Measurements from ENCODE around the gene SLC41A2. TPM values are rescaled to one million over a fixed set of nuclear protein-coding genes. Genes with fewer than 3 reads are reported as not detected.

SLC41A2 gene
- total and polyA plus RNA-seq, 10 of the 15 experiments (the other 5 are each of a cell fraction or from before 2014, with no cell fraction given) = 3.5 to 19.0 (median 11.3) TPM

DNA sequence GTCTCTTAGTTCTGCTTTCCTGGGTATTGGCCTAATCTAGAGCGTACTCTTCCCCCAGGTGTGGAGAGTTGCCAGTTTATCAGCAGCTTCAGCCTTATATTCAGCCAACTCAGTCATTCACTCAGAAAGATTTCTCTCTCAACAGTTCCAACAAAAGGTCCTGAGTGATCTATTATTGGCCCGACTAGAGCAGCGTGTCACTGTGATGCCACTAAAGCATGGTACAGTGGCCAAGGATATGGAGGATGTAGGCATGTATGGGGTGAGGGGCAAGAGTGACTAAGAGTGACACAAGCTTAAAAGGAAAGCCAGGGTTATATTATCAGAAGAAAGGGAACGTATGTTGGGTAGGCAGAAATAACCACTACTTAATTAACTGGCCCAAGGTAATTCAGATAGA, 32.9 kb upstream of the SLC41A2 start:
- 80% methylated on average over 4 of the region's 4 CpGs for WGBS (ENCODE audit: insufficient coverage, insufficient replicate concordance, low lambda C conversion rate, missing lambda C conversion rate)

More for the DNA sequence above, 32.9 kb upstream of the SLC41A2 start:
- Histone ChIP-seq H3K79me2 (ENCODE audit: control insufficient read depth, insufficient read depth, low read length) (peaks cover 44% of the 10 kb centered on the region), H3K27me3 (replicated peaks in 1 of 2; ENCODE audit: control insufficient read depth in 2 of 2, insufficient read depth in 2 of 2, low read length in 1 of 2) (no peaks in the 10 kb centered on the region), H3K9me3 (replicated peaks; ENCODE audit: control insufficient read depth, insufficient read depth, low read length) (peaks cover 6% of the 10 kb centered on the region; the same call in 2 of the 3 replicates), H3K4me3 (no peak overlapping the region), H3K4me2 (ENCODE audit: control insufficient read depth, insufficient read depth) (peak overlapping the region; percentile 38; the same call in 1 of the 2 replicates), H3K4me1 (ENCODE audit: control insufficient read depth, insufficient read depth, low read length) (peaks cover 5% of the 10 kb centered on the region; the same call in 1 of the 2 replicates), H4K20me1 (ENCODE audit: control insufficient read depth, insufficient read depth) (no peaks in the 10 kb centered on the region), H3K27ac (ENCODE audit: control insufficient read depth, insufficient read depth) (no peak overlapping the region), H3K9ac (ENCODE audit: control insufficient read depth, insufficient read depth, low read length) (no peak overlapping the region), H3K36me3 (ENCODE audit: control insufficient read depth in 2 of 2, insufficient read depth in 2 of 2, low read length in 1 of 2) (peaks cover 2 to 23% of the 10 kb centered on the region in 2 experiments; a peak in 3 of 4 replicates), H2AFZ (ENCODE audit: control insufficient read depth, low read depth, low read length) (no peak overlapping the region)
- ATAC-seq = no peak
- SMC1A ChIA-PET (ENCODE audit: uncharacterized antibody, unreplicated experiment) = interaction anchor here (0.6 to 1.0 kb wide), 2 partner anchors 12 to 157 kb away, joined by 3 to 4 read pairs; no protein-coding TSS in a partner anchor
- no TSS peak for BruUV-seq (replicated peaks)
- CTCF ChIA-PET = interaction anchor here (1.4 kb wide), 1 partner anchor 32 kb away, joined by 3 read pairs; no protein-coding TSS in a partner anchor
- in situ Hi-C loops (cut with MboI) = no loop called here
- DNase-seq (ENCODE audit: low read depth, low spot score) = no peak
- RAD21 ChIA-PET (ENCODE audit: unreplicated experiment) = interaction anchor here (0.5 kb wide), 1 partner anchor 105 kb away, joined by 3 read pairs; no protein-coding TSS in a partner anchor
- POLR2A ChIA-PET = no interaction called here
- no peak for FAIRE-seq
- TF ChIP-seq CHD2 (IDR thresholded peaks at IDR 0.05; ENCODE audit: borderline replicate concordance, low read depth, low read length) (no peak), CBX3 (IDR thresholded peaks at IDR 0.05; ENCODE audit: borderline replicate concordance, low read depth) (no peak), NFYB (IDR thresholded peaks at IDR 0.05; ENCODE audit: insufficient read depth, low read depth, low read length) (no peak), KDM1A (IDR thresholded peaks at IDR 0.05; ENCODE audit: borderline replicate concordance) (no peak), BCL11A (IDR thresholded peaks at IDR 0.05; ENCODE audit: low read depth, low read length) (no peak), CBFB (IDR thresholded peaks at IDR 0.05; ENCODE audit: low read depth) (no peak), RFX5 (IDR thresholded peaks at IDR 0.05; ENCODE audit: low read depth, low read length) (no peak), ESRRA (IDR thresholded peaks at IDR 0.05; ENCODE audit: low read length) (no peak), YY1 (IDR thresholded peaks at IDR 0.05; ENCODE audit: low read depth, low read length) (no peak), POLR2AphosphoS5 (IDR thresholded peaks at IDR 0.05; ENCODE audit: low read length) (no peak), SMARCA5 (IDR thresholded peaks at IDR 0.05) (no peak), FOXM1 (IDR thresholded peaks at IDR 0.05; ENCODE audit: low read depth, low read length) (no peak), ATF7 (IDR thresholded peaks at IDR 0.05; ENCODE audit: low read depth) (no peak), SIN3A (IDR thresholded peaks at IDR 0.05; ENCODE audit: low read depth, low read length) (no peak), CHD4 (IDR thresholded peaks at IDR 0.05) (no peak)
- TF ChIP-seq, protein P1, sequence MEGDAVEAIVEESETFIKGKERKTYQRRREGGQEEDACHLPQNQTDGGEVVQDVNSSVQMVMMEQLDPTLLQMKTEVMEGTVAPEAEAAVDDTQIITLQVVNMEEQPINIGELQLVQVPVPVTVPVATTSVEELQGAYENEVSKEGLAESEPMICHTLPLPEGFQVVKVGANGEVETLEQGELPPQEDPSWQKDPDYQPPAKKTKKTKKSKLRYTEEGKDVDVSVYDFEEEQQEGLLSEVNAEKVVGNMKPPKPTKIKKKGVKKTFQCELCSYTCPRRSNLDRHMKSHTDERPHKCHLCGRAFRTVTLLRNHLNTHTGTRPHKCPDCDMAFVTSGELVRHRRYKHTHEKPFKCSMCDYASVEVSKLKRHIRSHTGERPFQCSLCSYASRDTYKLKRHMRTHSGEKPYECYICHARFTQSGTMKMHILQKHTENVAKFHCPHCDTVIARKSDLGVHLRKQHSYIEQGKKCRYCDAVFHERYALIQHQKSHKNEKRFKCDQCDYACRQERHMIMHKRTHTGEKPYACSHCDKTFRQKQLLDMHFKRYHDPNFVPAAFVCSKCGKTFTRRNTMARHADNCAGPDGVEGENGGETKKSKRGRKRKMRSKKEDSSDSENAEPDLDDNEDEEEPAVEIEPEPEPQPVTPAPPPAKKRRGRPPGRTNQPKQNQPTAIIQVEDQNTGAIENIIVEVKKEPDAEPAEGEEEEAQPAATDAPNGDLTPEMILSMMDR (IDR thresholded peaks at IDR 0.05 in 2 of 3, conservative IDR thresholded peaks at IDR 0.05 in 1 of 3; ENCODE audit: control insufficient read depth in 2 of 3, extremely low read depth in 1 of 3, insufficient read depth in 1 of 3, low read depth in 3 of 3, low read length in 3 of 3) = no peak
- TF ChIP-seq, protein P2, sequence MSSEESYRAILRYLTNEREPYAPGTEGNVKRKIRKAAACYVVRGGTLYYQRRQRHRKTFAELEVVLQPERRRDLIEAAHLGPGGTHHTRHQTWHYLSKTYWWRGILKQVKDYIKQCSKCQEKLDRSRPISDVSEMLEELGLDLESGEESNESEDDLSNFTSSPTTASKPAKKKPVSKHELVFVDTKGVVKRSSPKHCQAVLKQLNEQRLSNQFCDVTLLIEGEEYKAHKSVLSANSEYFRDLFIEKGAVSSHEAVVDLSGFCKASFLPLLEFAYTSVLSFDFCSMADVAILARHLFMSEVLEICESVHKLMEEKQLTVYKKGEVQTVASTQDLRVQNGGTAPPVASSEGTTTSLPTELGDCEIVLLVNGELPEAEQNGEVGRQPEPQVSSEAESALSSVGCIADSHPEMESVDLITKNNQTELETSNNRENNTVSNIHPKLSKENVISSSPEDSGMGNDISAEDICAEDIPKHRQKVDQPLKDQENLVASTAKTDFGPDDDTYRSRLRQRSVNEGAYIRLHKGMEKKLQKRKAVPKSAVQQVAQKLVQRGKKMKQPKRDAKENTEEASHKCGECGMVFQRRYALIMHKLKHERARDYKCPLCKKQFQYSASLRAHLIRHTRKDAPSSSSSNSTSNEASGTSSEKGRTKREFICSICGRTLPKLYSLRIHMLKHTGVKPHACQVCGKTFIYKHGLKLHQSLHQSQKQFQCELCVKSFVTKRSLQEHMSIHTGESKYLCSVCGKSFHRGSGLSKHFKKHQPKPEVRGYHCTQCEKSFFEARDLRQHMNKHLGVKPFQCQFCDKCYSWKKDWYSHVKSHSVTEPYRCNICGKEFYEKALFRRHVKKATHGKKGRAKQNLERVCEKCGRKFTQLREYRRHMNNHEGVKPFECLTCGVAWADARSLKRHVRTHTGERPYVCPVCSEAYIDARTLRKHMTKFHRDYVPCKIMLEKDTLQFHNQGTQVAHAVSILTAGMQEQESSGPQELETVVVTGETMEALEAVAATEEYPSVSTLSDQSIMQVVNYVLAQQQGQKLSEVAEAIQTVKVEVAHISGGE (CRISPR knock-in tag; IDR thresholded peaks at IDR 0.05) = no peak
- intact Hi-C loops (cut with micrococcal nuclease; ENCODE audit: unreplicated experiment) = no loop called here

All from GM12878 (cell line).